ENCODE measurements around the gene CNTLN.

The CNTLN gene

GRCh38 chr9:17134396-17135294 is at the start of gene CNTLN:
Gene CNTLN, plus strand, starts transcription at chr9:17135040. Its CDS starts 26 bp downstream, at chr9:17135066.
- Histone ChIP-seq H3K4me1 (peaks cover 5% of the 10 kb centered on the region), H3K27ac (peak within 1 kb of the TSS; percentile 39), H3K9me3 (ENCODE audit: control insufficient read depth, low read length) (no peaks in the 10 kb centered on the region), H3K4me3 (ENCODE audit: low read depth, low read length) (peak within 1 kb of the TSS; percentile 94), H3K27me3 (ENCODE audit: control insufficient read depth, insufficient read depth, low read length) (no peaks in the 10 kb centered on the region), H2AFZ (peak within 1 kb of the TSS; percentile 94), H3K79me2 (no peaks in the 10 kb centered on the region), H3K36me3 (ENCODE audit: control insufficient read depth, insufficient read depth, low read length) (no peaks in the 10 kb centered on the region), H3K9ac (no peak within 1 kb of the TSS), H3K4me2 (ENCODE audit: low read length) (peak within 1 kb of the TSS; percentile 88)
- TF ChIP-seq CTCF (IDR thresholded peaks at IDR 0.05) = no peak

GRCh38 chr9:17088566-17088965 is 46.3 kb upstream of the CNTLN start:
- Histone ChIP-seq H3K36me3 (ENCODE audit: control insufficient read depth, insufficient read depth, low read length) (no peaks in the 10 kb centered on the region), H3K4me3 (ENCODE audit: low read depth, low read length) (no peak overlapping the region), H3K9me3 (ENCODE audit: control insufficient read depth, low read length) (no peaks in the 10 kb centered on the region), H3K4me1 (no peaks in the 10 kb centered on the region), H3K4me2 (ENCODE audit: low read length) (no peak overlapping the region), H3K9ac (no peak overlapping the region), H3K27ac (no peak overlapping the region), H3K27me3 (ENCODE audit: control insufficient read depth, insufficient read depth, low read length) (no peaks in the 10 kb centered on the region), H2AFZ (no peak overlapping the region), H3K79me2 (no peaks in the 10 kb centered on the region)
- no peak for TF ChIP-seq CTCF (IDR thresholded peaks at IDR 0.05)

GRCh38 chr9:17090041-17090440 is 44.8 kb upstream of the CNTLN start:
- no peak overlapping the region for H3K27ac ChIP-seq
- TF ChIP-seq CTCF (IDR thresholded peaks at IDR 0.05) = no peak
- no peak overlapping the region for H2AFZ ChIP-seq
- H3K9ac ChIP-seq = no peak overlapping the region
- no peak overlapping the region for H3K4me2 ChIP-seq (ENCODE audit: low read length)
- H3K9me3 ChIP-seq (ENCODE audit: control insufficient read depth, low read length) = no peaks in the 10 kb centered on the region
- no peaks in the 10 kb centered on the region for H3K27me3 ChIP-seq (ENCODE audit: control insufficient read depth, insufficient read depth, low read length)
- no peaks in the 10 kb centered on the region for H3K4me1 ChIP-seq
- no peak overlapping the region for H3K4me3 ChIP-seq (ENCODE audit: low read depth, low read length)
- no peaks in the 10 kb centered on the region for H3K79me2 ChIP-seq
- H3K36me3 ChIP-seq (ENCODE audit: control insufficient read depth, insufficient read depth, low read length) = no peaks in the 10 kb centered on the region

- Histone ChIP-seq H3K27me3 (ENCODE audit: control insufficient read depth, insufficient read depth, low read length) (no peaks in the 10 kb centered on the region), H3K79me2 (no peaks in the 10 kb centered on the region), H3K9ac (no peak overlapping the region), H3K27ac (no peak overlapping the region), H3K4me3 (ENCODE audit: low read depth, low read length) (no peak overlapping the region), H3K36me3 (ENCODE audit: control insufficient read depth, insufficient read depth, low read length) (no peaks in the 10 kb centered on the region), H3K9me3 (ENCODE audit: control insufficient read depth, low read length) (no peaks in the 10 kb centered on the region), H3K4me1 (no peaks in the 10 kb centered on the region), H3K4me2 (ENCODE audit: low read length) (no peak overlapping the region), H2AFZ (no peak overlapping the region)
- TF ChIP-seq CTCF (IDR thresholded peaks at IDR 0.05) = peak; percentile 32
Measured at GRCh38 chr9:17116400-17116837, 18.4 kb upstream of the CNTLN start.
